HG02885 (cell line): ENCODE results near the gene TIMM23.
"Not testable (repeated sequence)": the region's sequence is repeated elsewhere in the genome, so short reads cannot be mapped to it uniquely, and the experiment has no call there.

Source experiments
- ATAC-seq: cut with Tn5 transposase; IDR thresholded peaks from one replicate; pipeline ENCODE4 v1.9.1; 2021; ENCODE audit warnings: mild to moderate bottlenecking; ENCODE audit not compliant: unreplicated experiment, poor library complexity

The TIMM23 gene

DNA sequence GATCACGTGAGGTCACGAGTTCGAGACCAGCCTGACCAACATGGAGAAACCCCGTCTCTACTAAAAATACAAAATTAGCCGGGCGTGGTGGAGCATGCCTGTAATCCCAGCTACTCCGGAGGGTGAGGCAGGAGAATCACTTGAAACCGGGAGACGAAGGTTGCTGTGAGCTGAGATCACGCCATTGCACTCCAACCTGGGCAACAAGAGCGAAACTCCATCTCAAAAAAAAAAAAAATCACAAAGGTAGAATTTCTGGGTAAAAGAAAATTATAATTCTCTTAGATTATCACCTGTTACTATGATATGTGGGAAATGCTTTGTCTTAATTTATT lies 77.2 kb downstream of the TIMM23 start:
- ATAC-seq = not testable (repeated sequence)

DNA sequence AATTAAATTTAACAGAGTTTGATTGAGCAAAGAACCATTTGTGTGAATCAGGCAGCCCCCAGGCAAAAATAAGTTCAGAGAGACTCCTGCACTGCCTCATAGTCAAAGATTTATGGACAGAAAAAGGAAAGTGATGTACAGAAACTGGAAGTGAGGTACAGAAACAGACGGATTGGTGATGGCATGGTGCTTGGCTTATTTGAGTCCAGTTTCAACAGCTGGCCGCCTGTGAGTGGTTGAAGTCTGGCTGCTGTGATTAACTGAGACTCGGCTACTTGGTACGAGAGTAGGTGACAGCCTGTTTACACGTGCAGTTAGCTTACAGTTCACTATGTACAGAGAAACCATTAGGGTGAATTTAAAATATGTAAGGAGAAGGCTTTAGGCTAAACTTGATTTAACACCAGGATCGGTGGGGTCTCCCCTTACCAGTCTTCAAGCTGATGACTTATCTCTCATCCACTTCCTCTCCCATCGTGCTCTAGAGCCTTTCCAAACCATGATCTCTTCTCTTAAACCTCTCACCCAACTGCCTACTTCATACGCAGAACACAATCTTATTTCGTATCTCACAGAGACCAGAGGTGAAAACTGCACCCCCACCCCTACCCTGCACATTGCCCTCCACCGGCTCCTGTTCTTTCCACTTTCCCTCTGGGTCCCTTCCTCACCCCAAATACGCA lies 78.8 kb downstream of the TIMM23 start:
- no peak for ATAC-seq

DNA sequence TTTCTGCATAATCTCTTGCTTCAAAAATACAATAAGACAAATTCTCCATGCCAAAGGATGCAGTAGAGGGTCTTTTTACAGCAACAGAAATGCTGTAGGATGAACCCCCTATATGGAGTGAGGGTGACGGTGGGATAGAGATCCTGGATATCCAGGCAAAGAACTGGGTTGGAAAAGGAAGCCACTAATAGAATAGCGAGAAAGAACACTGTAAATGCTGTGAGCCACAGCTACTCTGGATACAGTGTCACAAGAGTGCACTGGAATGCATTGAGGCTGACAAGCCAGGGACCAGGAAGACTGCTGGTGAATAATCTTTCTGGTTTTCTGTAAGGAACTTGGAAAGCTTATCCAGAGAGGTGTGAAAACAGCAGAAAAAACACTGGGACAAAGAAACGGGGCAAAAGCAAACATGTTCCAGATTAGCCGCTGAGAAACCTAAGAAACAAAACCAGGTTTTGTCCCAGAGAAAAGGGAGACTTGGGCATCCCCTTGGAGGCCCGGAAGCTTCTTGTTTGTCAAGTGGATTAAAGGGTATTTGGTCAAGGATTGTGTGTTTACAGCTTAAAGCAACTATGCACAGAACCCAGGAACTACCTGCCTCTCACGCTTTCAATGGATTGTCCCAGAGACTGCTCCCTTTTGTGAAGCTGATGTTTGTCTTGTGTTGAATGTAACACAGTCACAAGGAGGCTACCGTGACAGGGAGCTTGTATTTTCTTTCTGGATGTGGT lies 79.9 kb downstream of the TIMM23 start:
- ATAC-seq = no peak

DNA sequence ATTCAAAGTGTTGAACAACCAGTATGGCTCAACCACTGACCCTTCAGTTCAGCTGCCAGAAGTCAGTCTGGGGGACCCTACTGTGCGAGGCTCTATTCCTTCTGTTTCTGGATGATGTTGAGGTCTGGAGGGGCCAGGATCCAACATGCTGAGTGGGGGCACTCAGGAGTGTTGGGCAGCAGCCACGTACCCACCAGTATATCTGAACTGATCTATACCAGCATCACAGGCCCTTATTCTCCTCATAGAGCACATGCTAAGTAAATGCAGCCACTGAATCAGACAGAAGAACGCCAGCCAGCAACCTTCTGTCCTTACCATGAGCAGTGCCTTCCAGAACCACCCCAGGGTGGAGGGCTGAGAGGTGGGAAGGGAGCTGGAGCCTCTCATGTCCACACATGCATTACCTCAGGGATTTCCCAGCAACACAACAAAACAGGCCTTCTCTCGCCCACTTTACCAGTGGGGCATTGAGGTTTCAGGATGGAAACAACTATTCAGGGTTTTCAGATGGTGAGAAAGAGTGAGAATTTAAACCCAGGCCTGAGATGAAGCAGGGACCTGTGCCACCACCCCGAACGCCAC lies 80.6 kb downstream of the TIMM23 start:
- no peak for ATAC-seq
